Left lung (tissue), 14 donors: ENCODE results near the gene DCAF4L1. TPM values are rescaled to one million over a fixed set of nuclear protein-coding genes. Genes with fewer than 3 reads are reported as not detected.

ENCODE experiments used
- ATAC-seq: fragments of 200-7000 bp; cut with Tn5 transposase; one replicate; pipeline ENCODE4 v1.9.1; 2020; ENCODE audit warnings: moderate library complexity
- DNase-seq, 4 donors: peaks; one replicate each; pipeline ENCODE4 v3.0.0-alpha.2; 2013 to 2020
- H3K27ac ChIP-seq, 2 donors: fragments of 200-600 bp; sonication (generic) in 1 of 2; one replicate each; pipeline versions ENCODE4 v1.5.0 to v1.8.0; 2020 to 2021
- H3K27me3 ChIP-seq, 2 donors: fragments of 200-600 bp; sonication (generic) in 1 of 2; one replicate each; pipeline versions ENCODE4 v1.5.0 to v1.8.0; 2020 to 2021
- H3K36me3 ChIP-seq, 2 donors: fragments of 200-600 bp; sonication (generic) in 1 of 2; one replicate each; pipeline versions ENCODE4 v1.5.0 to v1.8.0; 2020 to 2021
- H3K4me1 ChIP-seq, 2 donors: fragments of 200-600 bp; one replicate each; pipeline ENCODE4 v1.8.0; 2021
- H3K4me3 ChIP-seq, 2 donors: fragments of 200-600 bp; sonication (generic) in 1 of 2; one replicate each; pipeline versions ENCODE4 v1.5.0 to v1.8.0; 2020 to 2021; ENCODE audit warnings: mild to moderate bottlenecking in 1 of 2
- H3K9me3 ChIP-seq, 2 donors: fragments of 200-600 bp; sonication (generic) in 1 of 2; one replicate each; pipeline versions ENCODE4 v1.5.0 to v1.8.0; 2020 to 2021
- intact Hi-C, 2 donors: fragments of 100-400 bp; cut with DNase I; formaldehyde crosslinking; loops; one replicate each; pipeline versions ENCODE4 v1.11.2 to v1.14.2; 2022
- long read RNA-seq, 12 donors: library from polyadenylated mRNA in 2 of 12; unstranded in 2 of 12; transcript quantifications; one replicate each; pipeline ENCODE4 v2.0.0 and lab custom pipeline, GENCODE V29; 2019 to 2026
- polyA plus RNA-seq, 6 donors: library from polyadenylated mRNA; unstranded; fragments of 120-200 nt; gene quantifications; one replicate each; pipeline ENCODE4 v1.2.1, GENCODE V29; 2013; ENCODE audit not compliant: insufficient read length in 6 of 6
- total RNA-seq, 2 donors: library from RNA; stranded (reverse); fragmentation: NEBNext Ultra II Directional; extraction: Animal tissue kit (Norgen Biotek cat#: 25700); gene quantifications; one replicate each; pipeline ENCODE4 v1.2.1, GENCODE V29; 2021
- TF ChIP-seq, protein P1 (sequence below), 2 donors: fragments of 200-600 bp; sonication (generic) in 1 of 2; IDR thresholded peaks; one replicate each; pipeline versions ENCODE4 v1.5.0 to v1.8.0; 2021; ENCODE audit warnings: antibody characterized with exemption in 2 of 2
- donor health status: DM: no; HTN: yes; CAD: no.
- donor health status: DM: no; HTN: no; CAD: no.

DCAF4L1 gene, protein sequence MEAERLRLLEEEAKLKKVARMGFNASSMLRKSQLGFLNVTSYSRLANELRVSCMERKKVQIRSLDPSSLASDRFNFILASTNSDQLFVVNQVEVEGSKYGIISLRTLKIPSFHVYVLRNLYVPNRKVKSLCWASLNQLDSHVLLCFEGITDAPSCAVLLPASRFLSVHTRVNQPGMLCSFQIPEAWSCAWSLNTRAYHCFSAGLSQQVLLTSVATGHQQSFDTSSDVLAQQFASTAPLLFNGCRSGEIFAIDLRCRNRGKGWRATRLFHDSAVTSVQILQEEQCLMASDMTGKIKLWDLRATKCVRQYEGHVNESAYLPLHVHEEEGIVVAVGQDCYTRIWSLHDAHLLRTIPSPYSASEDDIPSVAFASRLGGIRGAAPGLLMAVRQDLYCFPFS
- total RNA-seq (under 1 TPM; 0.15 to 0.58 TPM), polyA plus RNA-seq (under 1 TPM; 0.17 to 0.33 (median 0.23) TPM)
- long read RNA-seq, donor 1, result 0 reads
- long read RNA-seq, donor 2, full-length matches to known transcripts, result 1 of 1 reads
- long read RNA-seq, donor 2, partial matches to known transcripts, result 0 of 1 reads
- long read RNA-seq, donor 2, other reads (novel, unspliced or antisense), result 0 of 1 reads
- long read RNA-seq, donor 3, result 0 reads
- long read RNA-seq, donor 4, result 0 reads
- long read RNA-seq, donor 5, result 0 reads
- long read RNA-seq, donor 6, result 0 reads
- long read RNA-seq, donor 7, full-length matches to known transcripts, result 2 of 2 reads
- long read RNA-seq, donor 7, partial matches to known transcripts, result 0 of 2 reads
- long read RNA-seq, donor 7, other reads (novel, unspliced or antisense), result 0 of 2 reads
- long read RNA-seq, donor 8, result 0 reads
- long read RNA-seq, donor 9, result 0 reads
- long read RNA-seq, donor 10, full-length matches to known transcripts, result 1 of 1 reads
- long read RNA-seq, donor 10, partial matches to known transcripts, result 0 of 1 reads
- long read RNA-seq, donor 10, other reads (novel, unspliced or antisense), result 0 of 1 reads
- long read RNA-seq, donor 11, full-length matches to known transcripts, result 1 of 1 reads
- long read RNA-seq, donor 11, partial matches to known transcripts, result 0 of 1 reads
- long read RNA-seq, donor 11, other reads (novel, unspliced or antisense), result 0 of 1 reads
- long read RNA-seq, donor 12, result 0 reads

DNA sequence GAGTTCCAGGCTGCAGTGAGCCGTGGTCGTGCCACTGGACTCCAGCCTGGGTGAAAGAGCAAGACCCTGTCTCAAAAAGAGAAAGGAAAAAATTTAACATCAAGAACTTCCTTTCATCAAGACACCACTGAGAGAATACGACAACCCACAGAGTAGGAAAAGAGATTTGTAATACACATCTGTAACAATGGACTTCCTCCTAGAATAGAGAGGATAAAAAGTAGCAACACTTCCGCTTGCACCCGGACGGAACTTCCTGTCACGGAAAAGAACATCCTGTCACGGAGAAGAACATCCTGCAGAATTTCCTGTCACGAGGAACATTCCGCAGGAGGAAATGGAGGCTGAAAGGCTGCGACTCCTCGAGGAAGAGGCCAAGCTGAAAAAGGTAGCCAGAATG is at the start of gene DCAF4L1:
Gene DCAF4L1, plus strand, starts transcription at position 301 of the 400 bp plus-strand sequence. Its CDS starts 37 bp downstream, at position 338.
- no peaks in the 10 kb centered on the region for H3K36me3 ChIP-seq
- intact Hi-C loops, result no loop called here
- TF ChIP-seq, protein P1, sequence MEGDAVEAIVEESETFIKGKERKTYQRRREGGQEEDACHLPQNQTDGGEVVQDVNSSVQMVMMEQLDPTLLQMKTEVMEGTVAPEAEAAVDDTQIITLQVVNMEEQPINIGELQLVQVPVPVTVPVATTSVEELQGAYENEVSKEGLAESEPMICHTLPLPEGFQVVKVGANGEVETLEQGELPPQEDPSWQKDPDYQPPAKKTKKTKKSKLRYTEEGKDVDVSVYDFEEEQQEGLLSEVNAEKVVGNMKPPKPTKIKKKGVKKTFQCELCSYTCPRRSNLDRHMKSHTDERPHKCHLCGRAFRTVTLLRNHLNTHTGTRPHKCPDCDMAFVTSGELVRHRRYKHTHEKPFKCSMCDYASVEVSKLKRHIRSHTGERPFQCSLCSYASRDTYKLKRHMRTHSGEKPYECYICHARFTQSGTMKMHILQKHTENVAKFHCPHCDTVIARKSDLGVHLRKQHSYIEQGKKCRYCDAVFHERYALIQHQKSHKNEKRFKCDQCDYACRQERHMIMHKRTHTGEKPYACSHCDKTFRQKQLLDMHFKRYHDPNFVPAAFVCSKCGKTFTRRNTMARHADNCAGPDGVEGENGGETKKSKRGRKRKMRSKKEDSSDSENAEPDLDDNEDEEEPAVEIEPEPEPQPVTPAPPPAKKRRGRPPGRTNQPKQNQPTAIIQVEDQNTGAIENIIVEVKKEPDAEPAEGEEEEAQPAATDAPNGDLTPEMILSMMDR (IDR thresholded peaks at IDR 0.05), result no peak

DNA sequence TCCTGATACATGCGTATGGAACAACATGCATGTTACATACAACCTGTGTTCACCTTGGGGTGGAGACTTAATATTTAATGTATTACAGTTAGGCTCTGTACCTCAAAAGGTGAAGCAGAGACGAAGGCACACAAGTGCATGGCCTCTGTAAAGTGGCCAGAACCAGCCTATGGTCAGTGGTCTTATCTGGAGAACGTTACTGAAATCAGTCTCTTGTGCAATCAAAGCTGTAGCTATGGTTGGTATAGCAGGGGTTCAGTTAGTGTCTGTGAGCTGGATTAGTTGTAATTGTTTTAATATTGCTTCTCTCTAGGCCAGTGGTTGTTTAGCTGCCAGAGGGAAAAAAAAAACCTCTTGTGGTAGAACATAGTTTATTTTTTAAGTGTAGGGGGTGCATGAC is 48.6 kb upstream of the DCAF4L1 start:
- Histone ChIP-seq H3K27me3 (no peaks in the 10 kb centered on the region), H3K4me3 (no peak overlapping the region), H3K9me3 (no peaks in the 10 kb centered on the region), H3K27ac (no peak overlapping the region), H3K4me1 (peaks cover 0 to 24% of the 10 kb centered on the region in 2 donors), H3K36me3 (no peaks in the 10 kb centered on the region)
- DNase-seq (no peak), ATAC-seq (no peak)
- TF ChIP-seq, protein P1 (IDR thresholded peaks at IDR 0.05), result no peak
- intact Hi-C loops, result no loop called here

More for the DNA sequence above, at the start of gene DCAF4L1:
- Histone ChIP-seq H3K27me3 (no peaks in the 10 kb centered on the region), H3K4me1 (no peaks in the 10 kb centered on the region), H3K9me3 (peaks cover 0 to 6% of the 10 kb centered on the region in 2 donors), H3K4me3 (no peak within 1 kb of the TSS), H3K27ac (no peak within 1 kb of the TSS)
- no peak for ATAC-seq
- DNase-seq, result no peak

DNA sequence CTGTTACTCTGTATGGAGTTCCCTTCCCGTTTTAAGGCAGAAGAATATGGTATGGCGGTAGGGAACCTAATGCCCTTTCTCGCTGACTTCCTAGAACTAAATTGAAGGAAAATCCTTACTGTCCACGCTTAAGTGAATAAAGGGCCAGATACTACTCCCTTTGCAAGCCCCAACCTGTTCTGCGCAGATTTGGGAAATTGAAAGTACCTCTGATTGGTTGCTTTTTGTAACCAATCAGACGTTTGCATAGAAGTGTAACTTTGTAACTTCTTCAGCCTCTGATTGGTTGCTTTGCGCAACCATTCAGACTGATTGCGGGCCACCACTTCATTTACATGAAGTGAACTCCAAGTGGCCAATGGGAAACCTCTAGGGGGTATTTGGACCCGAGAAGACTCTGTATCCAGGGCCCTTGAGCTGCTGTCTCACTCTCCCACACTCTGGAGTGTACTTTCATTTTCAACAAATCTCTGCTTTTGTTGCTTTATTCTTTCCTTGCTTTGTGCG is 47.5 kb upstream of the DCAF4L1 start:
- DNase-seq, result peak in 1 of 4 donors; percentile 44
- peaks cover 0 to 35% of the 10 kb centered on the region in 2 donors for H3K4me1 ChIP-seq
- H3K27ac ChIP-seq, result peak overlapping the region in 1 of 2 donors; percentile 92
- H3K4me3 ChIP-seq, result peak overlapping the region; percentile 2 to 96
- TF ChIP-seq, protein P1 (IDR thresholded peaks at IDR 0.05), result no peak
- H3K27me3 ChIP-seq, result no peaks in the 10 kb centered on the region
- intact Hi-C loops, result no loop called here
- peaks cover 0 to 2% of the 10 kb centered on the region in 2 donors for H3K36me3 ChIP-seq
- ATAC-seq, result no peak
- H3K9me3 ChIP-seq, result no peaks in the 10 kb centered on the region

DNA sequence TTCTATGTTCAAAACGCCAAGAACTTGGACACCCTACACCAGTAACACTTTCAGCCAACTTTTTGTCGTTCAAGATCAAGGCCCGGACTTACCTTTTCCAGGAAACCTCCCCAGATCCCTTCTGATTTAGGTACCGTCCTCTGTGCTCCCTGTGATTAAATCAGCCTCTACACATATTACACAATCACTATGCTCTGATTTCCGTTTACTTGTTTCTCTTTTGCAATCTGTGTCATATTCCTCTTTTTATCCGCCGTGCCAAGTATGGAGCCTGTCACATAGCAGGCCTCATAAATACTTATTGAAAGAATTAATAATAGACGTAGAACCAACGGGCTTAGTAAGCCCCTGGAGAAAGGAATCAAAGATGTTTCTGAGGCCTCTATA is 47.0 kb upstream of the DCAF4L1 start:
- peak overlapping the region; percentile 74 to 96 for H3K4me3 ChIP-seq
- peaks cover 0 to 39% of the 10 kb centered on the region in 2 donors for H3K4me1 ChIP-seq
- intact Hi-C loops, result no loop called here
- no peaks in the 10 kb centered on the region for H3K9me3 ChIP-seq
- peak overlapping the region; percentile 40 to 92 for H3K27ac ChIP-seq
- DNase-seq, result no peak
- TF ChIP-seq, protein P1 (IDR thresholded peaks at IDR 0.05), result no peak
- peaks cover 0 to 6% of the 10 kb centered on the region in 2 donors for H3K36me3 ChIP-seq
- H3K27me3 ChIP-seq, result no peaks in the 10 kb centered on the region
- ATAC-seq, result peak; percentile 19
